Myocyte (in vitro differentiated cells): ENCODE results near the gene CCL27. TPM values are rescaled to one million over a fixed set of nuclear protein-coding genes. Genes with fewer than 3 reads are reported as not detected.

Source experiments
- DNase-seq: peaks from one replicate; pipeline ENCODE4 v3.0.0-alpha.2; 2012; ENCODE audit warnings: low read depth
- total RNA-seq: library from RNA; depleted of rRNA; stranded (reverse); fragments of >200 nt; gene quantifications from 2 replicates; pipeline ENCODE4 v1.2.3, GENCODE V29; 2014

CCL27 gene
- total RNA-seq, 1 donor from 2014 or later = not detected

- no peak for DNase-seq
Measured at GRCh38 chr9:34684816-34685215, 22.4 kb upstream of the CCL27 start.

DNA sequence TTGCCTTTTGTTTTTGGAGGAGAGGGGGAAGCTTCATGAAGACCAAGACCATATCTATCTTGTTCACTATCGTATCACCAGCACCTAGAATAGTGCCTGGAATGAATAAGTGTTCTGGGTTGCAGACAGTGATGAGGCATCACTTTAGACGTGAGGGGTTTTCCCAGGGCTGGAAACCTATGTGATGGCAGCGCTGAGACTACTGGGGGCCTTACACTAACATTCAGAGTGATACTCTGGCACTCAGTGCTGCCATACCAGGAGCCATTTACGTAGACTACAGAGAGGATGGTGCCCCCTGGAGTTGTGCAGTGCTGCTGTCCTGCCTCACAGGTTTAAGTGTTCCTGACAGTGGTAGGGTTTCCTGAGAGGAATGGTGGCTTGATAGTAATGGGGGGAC lies 21.7 kb upstream of the CCL27 start:
- no peak for DNase-seq

DNA sequence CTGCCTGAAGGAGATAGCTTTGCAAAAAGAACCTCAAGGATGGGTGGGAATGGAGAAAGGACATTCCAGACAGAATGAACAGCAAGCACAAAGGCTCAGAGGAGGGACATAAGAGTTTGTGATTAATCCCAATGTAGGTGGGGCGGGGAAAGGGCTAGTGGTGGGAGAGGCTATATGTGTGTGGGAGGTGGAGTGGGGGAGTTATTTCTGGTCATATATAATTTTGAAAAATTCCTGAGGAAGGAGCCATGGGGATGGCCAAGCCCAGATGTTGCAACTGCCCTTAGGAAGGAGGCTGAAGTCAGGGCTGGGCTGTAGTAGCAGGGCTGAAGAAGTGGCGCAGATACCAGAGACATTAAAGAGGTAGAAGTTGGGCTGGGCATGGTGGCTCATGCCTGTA lies 13.4 kb upstream of the CCL27 start:
- no peak for DNase-seq

GRCh38 chr9:34675048-34675714 lies 12.7 kb upstream of the CCL27 start:
- DNase-seq = peak; percentile 50

DNA sequence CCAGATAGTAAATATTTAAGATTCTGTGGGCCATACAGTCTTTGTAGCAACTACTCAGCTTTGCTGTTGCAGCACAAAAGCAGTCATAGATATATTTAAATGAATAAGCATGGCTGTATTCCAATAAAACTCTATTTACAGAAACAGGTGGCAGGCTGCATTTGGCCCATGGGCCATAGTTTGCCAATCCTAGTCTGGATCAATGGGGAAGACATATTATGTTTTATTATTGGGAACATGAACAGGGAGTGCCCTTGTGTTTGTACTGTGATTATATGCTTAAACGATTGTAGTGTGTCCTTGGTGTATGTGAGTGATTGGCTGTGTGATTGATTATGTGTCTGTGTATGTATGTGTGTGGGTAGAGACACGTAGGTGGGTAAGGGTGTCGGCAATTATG lies 12.0 kb upstream of the CCL27 start:
- no peak for DNase-seq

DNA sequence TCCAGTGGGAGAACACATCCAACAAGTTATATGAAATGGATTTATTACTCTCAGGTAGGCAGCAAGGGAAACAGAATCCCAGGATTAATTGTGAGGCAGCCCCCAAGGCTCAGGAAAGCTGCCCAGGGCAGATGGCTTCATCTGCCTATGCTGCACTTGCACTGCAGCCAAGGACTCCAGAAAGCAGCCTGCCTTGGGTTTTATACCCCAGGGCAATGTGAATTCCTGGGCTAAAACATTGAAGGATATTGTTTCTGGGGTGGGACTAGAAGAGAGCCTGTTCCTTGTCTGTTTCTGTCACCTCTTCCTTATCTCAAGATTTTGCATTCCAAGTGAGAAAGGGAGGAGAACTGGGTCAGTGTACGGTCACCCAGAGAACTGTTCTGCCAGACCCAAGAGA lies 8.8 kb upstream of the CCL27 start:
- DNase-seq = no peak

DNA sequence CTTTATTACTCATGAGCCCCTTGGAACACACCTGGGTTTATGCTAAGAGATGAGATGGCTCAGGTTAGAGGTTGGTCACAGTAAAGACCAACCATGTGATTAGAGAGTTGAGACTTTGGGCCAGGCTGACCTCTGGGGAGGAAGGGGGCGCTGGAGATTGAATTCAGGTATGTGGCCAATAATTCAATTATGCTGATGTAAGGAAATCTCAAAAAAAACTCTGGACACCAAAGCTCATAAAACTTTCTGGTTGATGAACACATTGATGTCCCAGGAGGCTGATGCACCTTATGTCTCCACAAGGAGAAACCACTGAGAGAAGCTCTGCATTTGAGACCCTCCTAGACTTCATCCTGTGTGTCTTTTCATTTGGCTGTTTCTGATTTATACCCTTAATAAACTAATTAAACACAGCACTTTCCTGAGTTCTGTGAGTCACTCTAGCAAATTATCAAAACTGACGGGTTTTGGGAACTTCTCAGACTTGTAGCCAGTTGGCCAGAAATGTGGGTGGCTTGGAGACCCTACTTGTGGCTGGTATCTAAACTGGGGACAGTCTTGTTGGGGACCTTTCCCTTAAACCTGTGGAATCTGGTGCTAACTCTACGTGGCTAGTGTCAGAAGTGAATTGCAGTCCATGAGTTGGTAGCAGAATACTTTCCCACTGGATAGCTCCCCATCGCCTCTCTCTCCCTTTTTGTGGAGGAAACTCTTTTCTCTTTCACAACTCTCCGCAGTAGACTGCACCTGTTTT lies 7.5 kb upstream of the CCL27 start:
- DNase-seq = no peak

DNA sequence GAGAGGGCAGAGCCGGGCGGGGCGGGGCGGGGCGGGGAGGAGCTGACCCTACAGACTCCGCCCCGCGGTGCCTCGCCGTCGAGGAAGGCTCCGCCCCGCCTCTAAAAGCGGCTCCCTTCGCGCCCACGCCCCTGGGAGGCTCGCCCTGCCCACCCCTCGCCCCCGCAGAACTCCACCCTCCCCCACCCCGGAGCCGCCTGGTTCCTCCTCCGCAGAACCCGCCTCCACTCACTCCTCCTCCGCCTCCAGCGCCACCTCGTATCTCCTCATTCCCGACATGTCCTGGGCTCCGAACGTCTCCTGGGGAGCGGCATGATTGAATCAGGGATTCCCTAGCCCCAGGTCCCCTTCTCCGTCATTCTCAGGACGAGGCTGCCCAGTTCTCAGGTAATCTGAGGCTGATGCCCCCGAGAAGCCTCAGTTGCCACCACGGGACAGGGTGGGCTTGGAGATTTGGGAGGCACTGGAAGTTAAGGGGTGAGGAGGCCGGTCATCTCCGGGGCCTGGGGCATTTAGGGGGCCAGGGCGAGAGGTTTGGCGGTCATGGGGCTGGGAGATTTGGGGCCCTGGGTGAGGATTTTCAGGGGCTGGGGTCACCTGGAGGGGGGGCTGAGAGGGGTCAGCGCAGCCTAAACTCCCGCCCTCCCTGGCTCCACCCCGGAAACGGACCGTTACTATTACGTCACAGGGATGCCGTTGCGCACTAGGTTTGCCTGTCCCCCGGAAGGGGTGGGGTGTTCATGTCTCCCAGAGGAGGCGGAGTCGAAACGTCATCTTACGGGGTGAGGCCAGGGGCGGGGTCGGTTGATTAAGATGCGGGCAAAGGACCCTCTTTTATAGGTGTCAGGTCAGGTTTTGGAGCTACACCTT lies 3.2 kb upstream of the CCL27 start:
- peak; percentile 97 for DNase-seq

- DNase-seq = no peak
Measured at GRCh38 chr9:34665067-34665380, 2.6 kb upstream of the CCL27 start.

- peak; percentile 80 for DNase-seq
Measured at GRCh38 chr9:34664281-34665066, 2.0 kb upstream of the CCL27 start.

- no peak for DNase-seq
Measured at GRCh38 chr9:34663303-34663605, 797 bp upstream of the CCL27 start.

- DNase-seq = no peak
Measured at GRCh38 chr9:34659592-34660253, 2.7 kb downstream of the CCL27 start.

- DNase-seq = no peak
Measured at GRCh38 chr9:34658461-34658860, 4.0 kb downstream of the CCL27 start.

DNA sequence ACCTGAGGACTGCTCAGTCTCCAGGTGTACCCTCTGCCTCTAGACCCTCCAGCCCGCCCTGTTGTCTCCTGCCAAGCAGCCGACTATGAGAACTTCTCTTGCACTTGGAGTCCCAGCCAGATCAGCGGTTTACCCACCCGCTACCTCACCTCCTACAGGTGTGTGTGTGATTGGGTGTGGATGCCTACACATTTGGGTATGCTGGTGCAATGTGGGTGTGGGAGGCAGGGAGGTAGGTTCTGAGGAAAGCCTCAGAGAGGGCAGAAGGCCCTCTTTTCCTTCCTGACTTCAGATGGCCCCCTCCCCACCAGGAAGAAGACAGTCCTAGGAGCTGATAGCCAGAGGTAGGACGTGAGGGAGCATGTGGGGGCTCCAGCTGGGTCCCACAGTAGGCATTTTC lies 5.5 kb downstream of the CCL27 start:
- no peak for DNase-seq

DNA sequence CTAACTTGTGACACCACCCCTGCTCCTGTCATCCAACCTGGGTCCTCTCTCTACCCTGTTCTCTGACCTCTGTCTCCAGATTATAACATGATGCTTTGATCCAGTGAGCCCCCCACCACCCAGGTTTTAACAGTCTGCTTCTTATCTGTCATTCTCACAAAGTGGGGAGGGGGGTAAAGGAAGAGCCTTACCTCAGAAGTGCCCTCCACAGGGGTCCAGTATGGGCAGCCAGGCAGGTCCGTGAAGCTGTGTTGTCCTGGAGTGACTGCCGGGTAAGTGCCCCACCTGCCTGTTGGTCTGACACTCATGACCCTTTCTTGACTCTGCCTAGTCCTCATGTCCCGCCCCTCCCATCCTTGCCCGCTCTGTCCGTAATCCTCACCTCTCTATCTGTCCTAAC lies 7.1 kb downstream of the CCL27 start:
- no peak for DNase-seq

- DNase-seq = no peak
Measured at GRCh38 chr9:34654323-34655051, 8.0 kb downstream of the CCL27 start.

DNA sequence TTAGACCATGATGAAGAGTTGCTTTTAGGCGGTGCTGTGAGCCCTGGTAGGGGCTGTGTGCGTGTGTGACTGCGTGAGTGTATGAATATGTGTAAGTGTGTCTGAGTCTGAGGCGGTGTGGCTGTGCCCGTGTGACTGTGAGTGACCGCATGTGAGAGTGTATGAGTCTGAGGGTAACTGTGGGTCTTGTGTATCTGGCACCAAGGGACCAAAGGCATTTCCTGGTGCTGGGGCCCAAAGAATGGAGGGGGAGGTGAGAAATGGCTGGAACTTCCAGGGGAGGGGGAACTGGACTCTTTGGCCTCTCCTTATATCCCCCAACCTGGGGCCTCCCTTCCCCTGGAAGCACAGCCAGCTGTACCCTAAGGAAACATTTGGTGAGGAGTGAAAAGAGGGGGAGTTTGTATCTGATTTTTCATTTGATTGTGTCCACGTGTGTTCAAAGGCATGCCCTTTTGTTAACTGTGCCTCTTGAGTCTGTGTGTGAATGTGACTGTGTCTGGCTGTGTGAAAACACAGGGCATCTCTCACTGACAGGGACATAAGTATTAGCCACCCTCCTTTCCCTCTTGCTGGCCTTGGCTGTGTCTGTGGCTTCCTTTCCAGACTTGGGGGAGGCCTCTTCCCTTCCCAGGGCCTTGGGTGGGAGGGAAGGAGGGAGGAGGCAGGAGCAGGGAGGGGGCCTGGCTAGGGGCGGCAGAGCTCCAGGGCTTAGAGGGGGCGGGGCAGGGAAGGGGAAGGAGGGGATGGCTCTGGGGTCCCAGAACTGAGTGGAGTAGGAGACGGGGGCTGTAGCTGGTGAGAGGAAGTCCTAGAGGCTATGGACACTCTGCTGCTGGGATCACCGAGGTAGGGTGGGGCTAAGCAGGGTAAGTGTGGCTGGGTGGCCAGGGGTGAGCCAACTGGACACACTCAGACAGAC lies 9.0 kb downstream of the CCL27 start:
- DNase-seq = no peak

DNA sequence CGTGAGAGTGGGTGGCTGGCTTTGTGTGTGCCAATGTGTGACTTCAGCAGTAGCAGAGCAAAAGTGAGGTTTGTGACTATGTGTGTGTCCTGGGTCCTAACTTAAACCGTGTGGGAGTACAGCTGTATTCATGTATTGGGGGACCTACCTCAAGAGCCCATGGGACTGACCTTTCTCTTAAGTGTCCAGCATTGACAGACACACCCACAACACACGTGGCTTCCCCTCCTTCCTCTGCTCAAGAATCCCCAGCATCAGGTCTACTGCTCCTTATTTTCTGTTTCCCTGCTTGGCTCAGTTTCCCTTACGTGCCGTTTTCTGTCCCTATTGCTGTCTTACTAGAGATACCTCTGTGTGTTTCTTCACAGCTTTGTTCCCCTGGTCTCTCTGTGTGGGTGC lies 9.9 kb downstream of the CCL27 start:
- DNase-seq = no peak

GRCh38 chr9:34651876-34652601 lies 10.4 kb downstream of the CCL27 start, which contains the start of gene IL11RA:
Gene IL11RA (plus strand): TSS chr9:34652185. CDS start chr9:34655218, 3,033 bp downstream.
- peak; percentile 90 for DNase-seq
